HG02970 (cell line): ENCODE data around the gene PIK3CB.

Experiments
- ATAC-seq: cut with Tn5 transposase; IDR thresholded peaks from one replicate; pipeline ENCODE4 v1.9.1; 2021; ENCODE audit warnings: mild to moderate bottlenecking, moderate library complexity, moderate number of reproducible peaks; ENCODE audit not compliant: unreplicated experiment, low FRiP score

Gene PIK3CB

GRCh38 chr3:138834596-138835396 lies at the start of gene PIK3CB:
Gene PIK3CB (minus strand): TSS chr3:138834928. CDS start chr3:138759343, 75,585 bp downstream.
- peak; percentile 93 for ATAC-seq

- ATAC-seq: no peak
Observed at GRCh38 chr3:138881233-138881632, 46.5 kb upstream of the PIK3CB start.

GRCh38 chr3:138879541-138880380 lies 45.0 kb upstream of the PIK3CB start:
- ATAC-seq: no peak

DNA sequence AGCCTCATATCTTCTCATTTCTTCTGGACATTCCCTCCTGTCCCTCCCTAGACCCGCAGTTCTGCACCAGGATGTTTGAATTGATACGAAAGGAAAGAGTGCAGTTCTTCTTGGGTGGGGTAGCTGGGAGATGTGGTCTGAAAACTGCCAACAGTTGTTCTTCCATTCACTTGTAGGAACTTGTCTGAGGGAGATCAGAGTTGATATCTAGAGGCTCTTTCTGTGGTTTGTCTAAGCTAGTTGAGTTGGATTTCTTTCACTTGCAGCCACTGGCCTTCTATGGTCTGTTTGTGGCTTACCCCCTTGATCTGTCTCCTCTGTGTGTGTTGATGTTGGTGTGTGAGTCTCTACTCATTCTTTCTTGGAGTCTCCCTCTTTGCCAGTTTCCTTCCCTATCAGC lies 42.5 kb upstream of the PIK3CB start:
- ATAC-seq: no peak

GRCh38 chr3:138875754-138876664 lies 41.3 kb upstream of the PIK3CB start:
- no peak for ATAC-seq

GRCh38 chr3:138875096-138875753 lies 40.5 kb upstream of the PIK3CB start:
- ATAC-seq: no peak

GRCh38 chr3:138873471-138874278 lies 38.9 kb upstream of the PIK3CB start:
- ATAC-seq: no peak

DNA sequence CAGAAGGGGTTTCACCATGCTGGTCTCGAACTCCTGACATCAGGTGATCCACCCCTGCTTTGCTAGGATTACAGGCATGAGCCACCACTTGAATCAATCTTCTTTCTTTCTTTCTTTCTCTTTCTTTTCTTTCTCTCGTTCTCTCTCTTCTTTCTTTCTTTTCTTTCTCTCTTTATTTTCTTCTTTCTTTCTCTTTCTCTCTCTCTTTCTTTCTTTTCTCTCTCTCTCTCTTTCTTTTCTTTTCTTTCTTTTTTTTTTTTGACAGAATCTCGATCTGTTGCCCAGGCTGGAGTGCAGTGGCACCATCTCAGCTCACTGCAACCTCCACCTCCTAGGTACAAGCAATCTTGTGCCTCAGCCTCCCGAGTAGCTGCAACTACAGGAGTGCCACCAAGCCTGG lies 37.9 kb upstream of the PIK3CB start:
- no peak for ATAC-seq

GRCh38 chr3:138867996-138868395 lies 33.3 kb upstream of the PIK3CB start:
- no peak for ATAC-seq

DNA sequence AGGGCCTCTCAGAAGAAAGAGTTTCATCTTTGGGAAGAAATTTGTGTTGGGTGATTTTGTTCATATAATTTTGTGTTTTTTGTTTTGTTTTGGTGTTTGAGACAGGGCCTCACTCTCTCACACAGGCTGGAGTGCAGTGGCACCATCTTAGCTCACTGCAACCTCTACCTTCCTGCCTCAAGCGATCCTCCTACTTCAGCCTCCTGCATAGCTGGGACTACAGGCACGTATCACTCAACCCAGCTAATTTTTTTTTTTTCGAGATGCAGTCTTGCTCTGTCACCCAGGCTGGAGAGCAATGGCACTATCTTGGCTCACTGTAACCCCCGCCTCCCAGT lies 29.0 kb upstream of the PIK3CB start:
- no peak for ATAC-seq

GRCh38 chr3:138862924-138863775 lies 28.4 kb upstream of the PIK3CB start:
- ATAC-seq: no peak

- no peak for ATAC-seq
Observed at GRCh38 chr3:138862531-138862923, 27.8 kb upstream of the PIK3CB start.

DNA sequence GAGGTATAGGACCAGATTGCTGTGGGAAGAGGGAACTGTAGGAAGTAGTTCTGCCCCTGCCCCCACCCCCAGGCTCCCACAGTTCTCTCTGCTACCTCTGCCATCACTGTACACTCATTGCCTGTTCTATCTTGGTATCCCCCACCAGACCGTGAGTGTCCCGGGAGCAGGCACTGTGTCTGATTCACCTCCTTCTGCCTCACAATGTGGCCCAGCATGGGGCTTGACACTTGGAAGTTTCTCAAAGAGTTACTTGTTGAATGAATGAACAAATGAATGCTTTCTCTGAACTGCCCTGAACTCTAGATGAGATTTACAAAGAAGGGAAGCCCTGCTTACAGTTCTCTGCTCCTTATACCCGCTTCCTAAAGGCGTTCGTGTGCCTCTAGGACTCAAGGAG lies 27.1 kb upstream of the PIK3CB start:
- ATAC-seq: no peak

DNA sequence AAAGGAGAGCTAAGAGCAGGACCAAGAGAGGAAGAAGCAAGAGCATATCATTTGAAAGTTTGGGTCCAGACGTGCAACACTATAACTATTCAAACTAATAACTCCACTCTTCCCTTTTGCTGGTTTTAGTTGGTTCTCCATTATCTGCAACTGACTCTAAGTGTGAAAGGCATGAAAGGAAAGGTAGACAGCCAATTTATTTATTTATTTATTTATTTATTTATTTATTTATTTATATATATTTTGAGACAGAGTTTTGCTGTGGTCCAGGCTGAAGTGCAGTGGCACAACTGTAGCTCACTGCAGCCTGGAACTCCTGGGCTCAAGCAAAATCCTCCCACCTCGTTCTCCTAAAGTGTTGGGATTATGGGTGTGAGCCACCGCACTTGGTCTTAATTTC lies 22.1 kb upstream of the PIK3CB start:
- ATAC-seq: no peak

- ATAC-seq: no peak
Observed at GRCh38 chr3:138854940-138855339, 20.2 kb upstream of the PIK3CB start.

- ATAC-seq: no peak
Observed at GRCh38 chr3:138854204-138854603, 19.5 kb upstream of the PIK3CB start.

- ATAC-seq: no peak
Observed at GRCh38 chr3:138850151-138850550, 15.4 kb upstream of the PIK3CB start.

DNA sequence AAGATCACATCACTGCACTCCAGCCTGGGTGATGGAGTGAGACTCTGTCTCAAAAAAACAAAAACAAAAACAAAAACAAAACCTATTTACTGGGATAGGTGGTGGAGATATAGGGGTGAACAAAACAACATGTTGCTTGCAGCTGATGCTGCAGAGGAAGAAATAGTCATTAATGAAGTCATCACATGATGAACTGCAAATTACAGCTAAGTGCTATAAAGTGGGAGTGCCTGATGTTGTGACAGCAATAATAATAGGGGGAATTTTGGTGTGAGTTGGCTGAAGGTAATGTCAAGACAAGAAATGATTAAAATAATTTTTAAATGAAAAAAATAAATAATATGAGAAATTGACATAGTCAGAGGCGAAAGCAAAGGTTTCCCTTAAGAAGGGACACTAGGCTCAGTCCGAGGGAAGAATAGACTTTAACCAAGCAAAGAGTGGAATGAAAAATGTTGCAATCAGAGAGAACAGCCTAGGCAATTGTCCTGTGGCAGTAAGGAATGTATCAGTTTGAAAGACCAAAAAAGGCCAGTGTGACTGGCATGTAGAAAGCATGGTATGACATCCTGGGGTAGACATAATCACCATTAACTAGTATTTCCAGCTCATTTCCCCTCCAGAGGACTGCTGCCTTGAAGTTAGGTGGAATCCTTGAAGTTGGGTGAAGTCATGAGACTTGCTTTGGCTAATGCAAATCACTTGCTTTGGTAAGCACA lies 14.7 kb upstream of the PIK3CB start:
- no peak for ATAC-seq
